ENCODE measurements around the gene MTERF1.

GRCh38 chr7:91864070-91864469, 16.4 kb downstream of the MTERF1 start:
- TF ChIP-seq POLR2AphosphoS5 (IDR thresholded peaks at IDR 0.05; ENCODE audit: low read depth, low read length): no peak
- no peak for TF ChIP-seq SIN3A (IDR thresholded peaks at IDR 0.05; ENCODE audit: borderline replicate concordance, insufficient read depth, low read length)
- no peak for TF ChIP-seq TAF1 (IDR thresholded peaks at IDR 0.05; ENCODE audit: borderline replicate concordance, insufficient read depth, low read length)

Data from PFSK-1 (cell line).